Astrocyte of the cerebellum (primary cell): ENCODE measurements around the gene EPHX1.

Source experiments
- DNase-seq: peaks from one replicate; pipeline ENCODE4 v3.0.0-alpha.2; 2011; ENCODE audit warnings: low read depth
- H3K4me3 ChIP-seq: 2 replicates; pipeline ENCODE4 v1.5.1; 2011; ENCODE audit warnings: mild to moderate bottlenecking, low read depth, low read length, moderate library complexity
- in situ Hi-C: cut with HindIII; loops from 2 replicates; pipeline ENCODE4 v1.10.0; 2017; ENCODE audit warnings: low sequenced_read_pairs
- TF ChIP-seq, protein P1 (sequence below): IDR thresholded peaks from 2 replicates; pipeline ENCODE4 v1.5.1; 2012; ENCODE audit warnings: low read length, low read depth, moderate library complexity, mild to moderate bottlenecking; ENCODE audit errors: missing control alignments

The EPHX1 gene

DNA sequence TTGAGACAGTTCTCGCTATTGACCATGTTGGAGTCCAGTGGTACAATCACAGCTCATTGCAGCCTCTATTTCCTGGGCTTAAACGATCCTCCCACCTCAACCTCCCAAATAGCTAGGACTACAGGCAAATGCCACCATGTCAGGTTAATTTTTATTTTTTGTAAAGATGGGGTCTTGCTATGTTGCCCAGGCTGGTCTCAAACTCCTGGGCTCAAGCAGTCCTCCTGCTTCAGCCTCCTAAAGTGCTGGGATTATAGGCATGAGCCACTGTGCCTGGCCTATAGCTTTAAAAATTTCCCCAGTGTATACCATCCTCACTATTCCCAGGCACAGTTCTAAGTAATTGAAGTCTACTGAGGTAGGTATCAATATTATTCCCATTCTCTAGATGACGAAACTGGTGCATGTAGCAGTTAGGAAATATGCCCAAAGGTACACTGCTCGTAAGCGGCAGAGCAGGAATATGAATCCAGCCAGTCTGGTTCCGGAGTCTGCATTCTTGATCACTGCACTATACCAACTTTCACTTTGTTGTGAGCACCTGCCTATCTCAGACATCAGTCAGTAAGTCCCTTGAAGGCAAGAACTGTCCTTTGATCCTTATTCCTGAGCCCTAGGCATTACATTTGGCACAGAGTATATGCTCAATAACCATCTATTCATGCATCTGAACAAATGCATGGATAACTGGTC lies 43.8 kb upstream of the EPHX1 start:
- no peak for DNase-seq
- TF ChIP-seq, protein P1, sequence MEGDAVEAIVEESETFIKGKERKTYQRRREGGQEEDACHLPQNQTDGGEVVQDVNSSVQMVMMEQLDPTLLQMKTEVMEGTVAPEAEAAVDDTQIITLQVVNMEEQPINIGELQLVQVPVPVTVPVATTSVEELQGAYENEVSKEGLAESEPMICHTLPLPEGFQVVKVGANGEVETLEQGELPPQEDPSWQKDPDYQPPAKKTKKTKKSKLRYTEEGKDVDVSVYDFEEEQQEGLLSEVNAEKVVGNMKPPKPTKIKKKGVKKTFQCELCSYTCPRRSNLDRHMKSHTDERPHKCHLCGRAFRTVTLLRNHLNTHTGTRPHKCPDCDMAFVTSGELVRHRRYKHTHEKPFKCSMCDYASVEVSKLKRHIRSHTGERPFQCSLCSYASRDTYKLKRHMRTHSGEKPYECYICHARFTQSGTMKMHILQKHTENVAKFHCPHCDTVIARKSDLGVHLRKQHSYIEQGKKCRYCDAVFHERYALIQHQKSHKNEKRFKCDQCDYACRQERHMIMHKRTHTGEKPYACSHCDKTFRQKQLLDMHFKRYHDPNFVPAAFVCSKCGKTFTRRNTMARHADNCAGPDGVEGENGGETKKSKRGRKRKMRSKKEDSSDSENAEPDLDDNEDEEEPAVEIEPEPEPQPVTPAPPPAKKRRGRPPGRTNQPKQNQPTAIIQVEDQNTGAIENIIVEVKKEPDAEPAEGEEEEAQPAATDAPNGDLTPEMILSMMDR, result no peak
- H3K4me3 ChIP-seq, result no peak overlapping the region
- in situ Hi-C loops, result loop anchor here (5.0 kb wide), 1 partner anchor 209 kb away; no protein-coding TSS in a partner anchor

DNA sequence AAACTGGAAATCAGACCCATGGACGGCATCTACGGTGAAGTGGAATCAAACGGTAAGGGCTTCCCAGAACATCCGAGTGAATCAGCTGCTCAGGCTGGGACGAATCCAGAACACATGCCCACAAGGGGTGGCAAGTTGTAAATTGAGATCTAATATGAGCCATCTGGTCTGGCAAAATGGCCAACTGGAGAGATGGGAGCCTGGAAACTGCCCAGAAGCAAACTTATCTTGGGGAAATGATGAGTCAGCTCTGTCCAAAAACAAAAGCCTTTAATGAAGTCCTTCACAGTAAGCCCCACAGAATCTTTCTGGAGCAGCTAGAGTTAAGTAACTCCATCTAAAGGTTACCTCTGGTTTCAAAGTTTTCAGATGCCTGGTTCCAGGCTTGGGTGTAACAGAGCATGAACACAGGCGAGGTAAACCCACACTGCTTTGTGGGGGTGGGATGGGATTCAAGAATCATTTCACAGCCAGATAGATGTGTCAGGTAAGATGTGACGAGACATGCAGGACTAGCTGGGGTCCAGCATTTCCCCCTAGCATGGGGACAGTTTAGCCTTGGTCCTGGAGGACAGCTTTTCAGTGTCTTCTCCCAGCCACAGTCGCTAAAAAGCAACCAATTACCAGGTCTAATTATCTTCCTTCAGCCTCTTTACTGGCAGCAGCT lies 42.8 kb upstream of the EPHX1 start:
- peak; percentile 89 for DNase-seq
- H3K4me3 ChIP-seq, result no peak overlapping the region
- in situ Hi-C loops, result loop anchor here (5.0 kb wide), 1 partner anchor 210 kb away; no protein-coding TSS in a partner anchor
- TF ChIP-seq, protein P1, result no peak

DNA sequence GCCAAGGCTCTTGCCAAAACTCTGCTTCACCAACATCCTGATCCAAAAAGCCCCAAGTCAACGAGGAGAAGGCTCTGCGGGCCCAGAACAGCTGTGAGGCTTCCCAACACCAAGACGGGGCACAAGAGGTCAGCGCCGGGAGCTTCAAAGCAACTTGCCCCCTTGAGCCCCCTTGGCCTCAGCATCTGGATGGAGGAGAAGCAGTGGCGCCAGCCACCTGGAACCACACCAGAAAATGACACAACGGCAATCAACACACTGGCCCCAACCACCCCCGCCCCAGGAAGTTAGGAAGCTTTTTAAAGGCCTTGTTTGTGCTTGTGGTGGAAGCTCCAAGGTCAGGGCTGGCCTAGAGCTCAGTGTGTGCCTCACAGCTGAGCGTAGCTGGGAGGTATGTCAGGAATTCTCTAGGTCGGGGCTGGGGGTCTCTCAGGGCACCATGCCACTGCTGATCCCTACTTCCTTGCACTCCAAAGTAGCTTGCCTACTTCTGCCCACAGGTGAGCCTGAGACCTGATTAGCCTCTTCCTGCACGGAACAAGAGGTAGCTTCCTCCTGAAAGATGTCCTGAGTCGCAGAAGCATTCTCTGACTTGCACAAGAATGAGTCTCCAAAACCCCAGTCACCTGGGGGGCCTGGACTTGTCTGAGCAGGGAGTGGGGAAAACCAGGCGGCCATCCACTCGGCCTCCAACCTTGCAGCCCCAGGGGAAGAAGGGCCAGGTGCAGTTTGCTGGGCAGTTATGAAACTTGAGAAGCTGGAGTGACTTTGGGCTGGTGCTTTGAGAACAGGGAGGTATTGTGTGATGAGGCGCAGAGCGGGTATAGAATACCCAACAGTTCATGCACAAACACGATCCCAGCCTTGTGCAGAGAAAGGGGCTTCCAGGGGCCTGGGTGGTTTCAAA lies 42.0 kb upstream of the EPHX1 start:
- H3K4me3 ChIP-seq, result no peak overlapping the region
- in situ Hi-C loops, result loop anchor here (5.0 kb wide), 1 partner anchor 211 kb away; no protein-coding TSS in a partner anchor
- TF ChIP-seq, protein P1, result no peak
- DNase-seq, result no peak

DNA sequence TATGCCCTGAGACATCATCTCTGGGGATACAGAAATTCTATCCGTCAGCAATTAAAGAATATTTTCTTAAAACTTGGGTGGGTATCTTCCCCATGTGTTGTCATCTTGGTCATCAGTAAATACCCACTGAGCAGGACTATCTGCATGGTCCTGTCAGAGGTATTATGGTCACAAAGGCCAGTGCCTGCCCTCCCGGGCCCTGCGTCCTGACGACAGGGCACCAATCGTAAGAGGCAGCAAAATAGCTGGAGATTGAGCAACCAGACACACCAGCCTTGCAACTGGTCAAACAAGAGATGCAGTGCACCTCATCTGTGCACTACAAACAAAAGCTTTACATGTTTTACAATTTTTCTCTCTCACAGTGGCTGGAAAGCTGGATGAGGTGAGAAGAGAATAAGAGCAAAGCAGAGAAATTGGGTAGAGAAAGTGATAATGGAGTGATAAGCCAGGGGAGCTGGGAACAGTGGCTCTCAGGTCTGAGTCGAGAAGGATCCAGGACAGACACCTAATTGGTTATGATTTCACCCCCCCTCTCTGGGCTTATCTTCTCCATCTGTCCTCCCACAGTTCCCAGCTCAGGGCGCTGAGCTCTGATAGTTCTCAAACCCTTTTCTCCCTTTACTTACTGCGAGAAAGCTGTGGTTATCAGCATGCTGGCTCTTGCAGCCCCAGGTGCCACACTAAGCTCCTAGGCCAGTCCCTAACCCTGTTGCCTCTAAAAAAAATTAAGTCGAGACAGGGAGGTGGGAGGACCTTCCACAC lies 41.1 kb upstream of the EPHX1 start:
- TF ChIP-seq, protein P1, result no peak
- no peak for DNase-seq
- H3K4me3 ChIP-seq, result no peak overlapping the region
- in situ Hi-C loops, result loop anchor here (5.0 kb wide), 1 partner anchor 212 kb away; no protein-coding TSS in a partner anchor

DNA sequence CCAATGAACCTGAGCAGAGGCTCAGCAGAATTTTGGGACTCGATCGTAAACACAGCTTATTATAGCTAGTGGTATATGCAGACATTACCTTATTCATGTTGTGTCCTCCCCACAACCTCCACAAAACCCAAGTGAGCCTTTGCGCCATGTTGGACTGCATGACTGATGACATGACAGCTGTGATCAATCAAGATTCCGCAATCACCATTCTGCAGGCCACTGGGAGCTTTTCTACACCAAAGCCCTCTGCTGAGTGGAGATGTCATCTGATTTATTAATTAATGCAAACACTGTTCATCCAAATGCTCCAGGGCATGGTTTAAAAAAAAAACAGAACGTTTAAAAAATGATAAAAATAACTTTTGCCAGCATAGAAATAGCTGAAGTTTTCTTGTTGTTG lies 40.2 kb upstream of the EPHX1 start:
- in situ Hi-C loops, result loop anchor here (5.0 kb wide), 1 partner anchor 212 kb away; no protein-coding TSS in a partner anchor
- DNase-seq, result no peak
- H3K4me3 ChIP-seq, result no peak overlapping the region
- TF ChIP-seq, protein P1, result no peak
